ELF-1 (cell line): ENCODE data around the gene SLC14A1.
"Not testable (repeated sequence)": the region's sequence is repeated elsewhere in the genome, so short reads cannot be mapped to it uniquely, and the experiment has no call there.

Experiments
- DNase-seq: peaks from one replicate; pipeline ENCODE4 v3.0.0-alpha.2; 2016; ENCODE audit warnings: low read depth, low spot score

SLC14A1 gene

DNA sequence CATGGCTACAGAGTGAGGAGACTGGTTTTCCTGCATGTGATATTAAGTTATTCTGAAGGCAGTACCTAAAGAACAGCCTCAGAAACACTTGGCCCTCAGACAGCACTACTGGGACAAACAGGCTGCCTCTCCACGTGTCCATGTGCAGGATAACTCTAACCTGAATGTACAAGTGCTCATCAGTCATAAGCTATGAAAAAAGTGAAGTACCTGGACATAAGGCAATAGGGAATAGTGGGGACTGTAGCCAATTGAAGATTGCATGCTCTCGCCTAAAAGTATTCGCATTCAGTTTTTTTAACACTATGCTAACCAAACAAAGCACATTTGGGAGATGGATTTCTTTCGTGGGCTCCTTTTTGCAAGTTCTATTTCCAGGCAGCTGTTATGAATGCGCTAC, 33.0 kb downstream of the SLC14A1 start:
- no peak for DNase-seq

DNA sequence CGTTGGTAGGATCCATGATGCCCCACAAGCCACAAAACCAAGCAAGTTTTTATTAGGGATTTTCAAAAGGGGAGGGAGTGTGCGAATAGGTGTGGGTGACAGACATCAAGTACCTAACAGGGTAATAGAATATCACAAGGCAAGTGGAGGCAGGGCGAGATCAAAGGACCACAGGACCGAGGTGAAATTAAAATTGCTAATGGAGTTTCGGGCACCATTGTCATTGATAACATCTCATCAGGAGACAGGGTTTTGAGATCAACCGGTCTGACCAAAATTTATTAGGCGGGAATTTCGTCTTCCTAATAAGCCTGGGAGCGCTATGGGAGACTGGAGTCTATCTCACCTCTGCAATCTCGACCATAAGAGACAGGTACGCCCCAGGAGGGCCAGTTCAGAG, 33.7 kb downstream of the SLC14A1 start:
- DNase-seq = not testable (repeated sequence)

DNA sequence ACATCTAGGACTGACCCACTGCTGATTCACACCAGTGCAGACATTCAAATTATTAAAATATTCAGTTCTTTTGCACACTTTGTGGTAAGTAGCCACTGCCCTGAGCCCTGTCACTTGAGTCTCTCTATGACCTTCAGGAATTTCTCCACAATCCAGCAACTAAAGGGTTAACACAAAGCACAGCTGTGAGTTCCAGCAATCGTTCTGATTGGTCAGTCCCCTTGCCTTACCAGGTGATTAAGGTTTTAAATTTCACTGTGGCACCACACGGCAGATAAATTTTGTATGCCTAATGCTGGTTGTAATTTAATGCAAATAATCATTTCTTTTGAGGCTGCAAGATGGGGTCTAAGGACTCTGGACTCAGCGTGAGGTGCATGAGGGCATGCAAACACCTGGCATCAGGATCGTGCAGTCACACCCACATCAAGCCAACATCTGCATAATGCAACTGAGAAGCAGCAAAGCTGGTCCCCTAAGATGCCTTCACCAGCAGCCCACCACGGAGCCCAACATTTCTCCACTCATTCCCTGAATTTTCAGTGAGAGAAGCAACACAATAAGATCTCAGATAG, 36.6 kb downstream of the SLC14A1 start:
- DNase-seq = peak; percentile 23

DNA sequence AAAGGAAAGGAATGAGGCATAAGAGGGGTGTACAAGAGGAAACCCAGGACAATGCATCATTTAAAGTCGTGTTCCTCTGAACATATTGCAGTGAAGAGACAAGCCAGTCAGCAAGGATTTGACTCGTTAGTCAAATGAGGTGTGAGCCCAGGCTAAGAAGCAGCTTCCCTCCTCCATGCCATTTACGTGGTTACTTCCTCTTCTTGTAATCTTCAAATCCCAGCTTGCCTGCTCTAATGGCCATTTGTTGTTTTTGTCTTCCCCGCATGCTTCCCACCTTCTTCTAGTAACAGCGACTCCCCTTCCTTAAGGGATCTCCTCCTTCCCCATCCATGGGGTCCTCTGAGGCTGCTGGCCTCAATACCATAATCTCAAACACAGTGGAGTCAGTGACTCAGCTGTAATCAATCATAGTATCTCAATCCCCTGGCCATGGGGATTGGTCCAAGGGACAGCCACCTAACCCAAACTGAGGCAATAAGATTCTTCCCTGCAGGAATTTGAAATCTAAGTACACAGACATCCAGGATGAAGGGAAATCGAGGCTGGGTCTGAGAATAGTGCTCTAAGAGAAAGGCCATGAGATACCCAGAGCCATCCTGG, 37.6 kb downstream of the SLC14A1 start:
- DNase-seq = no peak

DNA sequence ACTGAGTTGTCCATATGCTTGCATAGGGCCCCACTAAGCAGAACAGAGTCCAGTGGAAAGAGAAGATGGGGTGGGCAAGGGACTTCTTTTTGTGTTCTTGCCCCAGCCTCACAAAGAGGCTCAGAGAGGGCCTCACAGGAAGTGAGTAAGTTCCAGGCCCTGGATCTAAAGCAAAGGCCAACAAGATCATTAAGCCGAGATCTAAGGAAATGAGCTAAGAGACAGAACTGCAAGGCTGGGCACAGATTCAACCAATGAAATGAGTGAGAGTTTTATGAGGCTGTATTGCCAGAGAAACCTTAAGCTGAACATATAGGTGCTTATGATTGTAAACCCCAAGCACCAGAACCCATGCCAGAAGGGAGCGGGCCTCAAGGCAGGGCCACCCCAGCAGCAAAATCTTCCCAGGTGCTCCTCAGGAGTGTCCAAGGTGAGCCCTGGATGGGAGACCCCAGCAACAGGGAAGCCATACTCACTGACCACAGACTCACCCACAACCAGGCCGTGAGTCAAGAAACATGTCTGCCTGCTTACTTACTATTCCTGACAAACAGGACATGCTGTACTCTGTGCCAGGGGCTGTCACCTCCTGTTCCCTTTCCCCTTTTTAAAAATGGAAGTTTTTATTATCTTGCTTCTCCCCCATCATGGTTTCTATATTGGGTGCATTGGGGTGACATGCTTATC, 40.2 kb downstream of the SLC14A1 start:
- peak; percentile 5 for DNase-seq

DNA sequence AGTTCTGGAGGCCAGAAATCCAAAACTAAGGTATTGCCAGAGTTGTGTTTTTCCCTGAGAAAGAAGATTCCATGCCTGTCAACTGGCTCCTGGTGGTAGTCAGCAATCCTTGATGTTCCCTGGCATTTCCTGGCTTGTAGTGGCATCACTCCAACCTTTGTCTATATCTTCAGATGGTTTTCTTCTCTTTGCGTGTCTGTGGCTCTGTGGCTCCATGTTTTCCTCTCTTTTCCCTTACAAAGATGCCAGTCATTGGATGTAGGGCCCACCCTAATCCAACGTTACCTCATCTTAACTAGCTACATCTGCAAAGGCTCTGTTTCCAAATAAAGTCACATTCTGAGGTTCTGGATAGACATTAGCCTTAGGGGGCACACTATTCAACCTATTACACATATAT, 41.8 kb downstream of the SLC14A1 start:
- DNase-seq = no peak

DNA sequence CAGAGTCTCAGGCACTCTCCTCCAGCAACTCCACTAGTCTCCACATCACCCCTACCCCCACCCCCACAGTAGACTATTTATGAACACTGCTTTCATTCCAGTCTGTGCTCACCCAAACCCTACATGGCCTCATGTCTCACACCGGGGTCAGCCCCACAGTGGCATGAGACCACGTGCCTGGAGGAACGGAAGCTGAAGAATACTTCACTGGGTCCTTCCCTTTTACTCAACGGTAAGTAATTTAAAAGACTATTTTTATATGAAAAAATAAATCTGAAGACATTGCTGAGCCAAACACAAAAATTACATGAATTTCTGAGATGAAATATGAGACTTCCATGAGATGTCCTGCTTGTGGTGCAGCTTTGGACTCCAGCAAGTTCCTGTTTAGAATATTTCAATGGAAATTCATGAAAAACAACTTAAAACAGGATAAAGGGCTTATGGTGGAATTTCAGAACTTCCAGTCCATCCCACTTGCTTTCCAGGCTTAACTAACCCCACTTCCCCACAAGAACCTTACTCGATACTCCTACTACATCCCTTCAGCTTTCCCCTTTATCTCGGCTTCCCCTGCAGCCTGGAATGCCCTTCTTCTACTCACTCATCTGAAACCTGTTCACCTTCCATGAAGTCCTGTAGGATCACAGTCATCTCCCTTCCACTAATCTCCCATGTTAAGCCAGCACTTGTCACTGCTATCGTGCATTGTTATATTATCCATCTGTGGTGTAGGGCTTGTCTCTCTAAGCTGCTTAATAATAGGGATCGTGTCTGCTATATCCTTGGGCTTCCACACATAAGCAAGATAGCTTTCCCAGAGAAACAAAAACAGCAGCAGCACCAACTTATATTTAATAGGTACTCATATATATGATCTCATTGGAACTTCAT, 47.9 kb downstream of the SLC14A1 start:
- no peak for DNase-seq

DNA sequence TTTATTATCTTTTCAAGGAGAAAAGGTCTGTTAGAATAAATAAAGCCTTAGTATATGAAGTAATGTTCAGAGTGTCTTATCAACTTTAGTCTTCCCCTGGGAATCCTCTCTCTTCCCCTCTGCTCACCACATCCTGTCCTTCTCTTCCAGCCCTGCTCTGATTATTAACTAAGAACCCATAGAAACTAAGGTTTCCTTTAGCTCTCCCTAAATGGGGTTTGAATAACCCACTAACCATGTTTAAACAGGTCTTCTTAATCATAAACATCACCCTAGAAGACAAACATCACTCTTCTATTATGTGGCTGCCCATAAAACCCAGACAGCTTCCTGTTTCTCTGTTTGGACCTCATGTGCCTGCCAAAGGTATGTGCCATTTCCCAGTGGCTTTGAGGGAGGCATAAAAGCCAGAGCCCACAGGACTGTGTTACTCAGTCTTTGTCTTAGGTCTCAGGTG, 50.1 kb downstream of the SLC14A1 start:
- DNase-seq = no peak

DNA sequence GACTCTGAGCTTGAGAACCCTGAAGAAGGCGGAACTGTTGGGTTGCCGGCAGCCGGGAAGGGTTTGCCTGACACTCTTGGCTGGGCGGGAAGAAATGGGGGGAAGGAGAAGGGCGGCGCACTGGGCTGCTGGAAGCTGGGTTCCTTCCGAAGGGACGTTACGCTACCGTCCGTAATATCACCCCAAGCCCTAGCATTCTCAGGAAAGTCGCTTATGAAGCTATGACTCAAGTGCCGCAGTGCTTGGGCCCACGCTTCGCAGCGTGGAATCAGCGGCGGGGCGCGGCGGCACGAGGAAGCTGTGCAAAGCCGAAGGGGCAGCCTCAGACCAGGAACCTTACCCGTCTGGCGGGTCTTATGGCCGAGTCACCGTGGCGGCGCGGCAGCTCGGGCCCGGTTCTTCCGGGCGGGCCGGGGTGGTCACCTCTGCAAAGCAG, 51.3 kb downstream of the SLC14A1 start:
- peak; percentile 75 for DNase-seq

DNA sequence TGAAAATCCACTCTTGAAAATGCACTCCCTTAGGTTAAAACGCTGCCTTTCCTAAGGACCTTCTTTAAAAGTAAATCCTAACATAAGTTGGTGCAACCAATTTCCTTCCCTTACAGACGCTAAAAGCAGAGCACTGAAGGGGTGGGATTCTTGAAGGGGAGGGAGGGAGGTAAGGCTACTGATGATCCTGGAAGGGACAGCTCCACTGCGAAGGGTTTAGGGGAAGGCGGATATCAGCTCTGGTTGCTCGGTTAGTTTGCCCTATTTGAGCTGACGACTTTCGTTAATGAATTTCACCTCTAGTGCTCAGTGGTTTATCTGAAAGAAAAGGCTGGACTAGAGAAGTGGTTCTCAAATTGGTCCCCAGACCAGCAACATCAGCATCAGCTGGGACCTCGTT, 51.8 kb downstream of the SLC14A1 start:
- peak; percentile 32 for DNase-seq

DNA sequence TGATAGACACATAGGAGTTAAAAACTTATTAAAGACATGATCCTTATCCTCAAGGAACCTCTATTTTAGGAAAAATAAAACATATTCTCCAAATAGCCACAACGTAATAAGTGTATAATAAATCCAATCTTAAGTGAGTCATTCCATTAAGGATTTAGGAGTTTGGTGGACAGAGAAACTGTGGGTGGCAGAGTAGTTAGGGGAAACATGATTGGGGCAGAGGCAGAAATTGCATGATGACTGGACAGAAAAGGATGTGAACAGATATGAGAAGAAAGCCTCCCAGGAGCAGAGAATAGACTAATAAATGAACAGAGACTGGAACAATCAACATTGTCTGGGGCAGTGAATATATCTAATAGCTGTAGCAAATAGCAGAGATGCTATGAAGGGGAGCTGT, 53.4 kb downstream of the SLC14A1 start:
- DNase-seq = no peak

DNA sequence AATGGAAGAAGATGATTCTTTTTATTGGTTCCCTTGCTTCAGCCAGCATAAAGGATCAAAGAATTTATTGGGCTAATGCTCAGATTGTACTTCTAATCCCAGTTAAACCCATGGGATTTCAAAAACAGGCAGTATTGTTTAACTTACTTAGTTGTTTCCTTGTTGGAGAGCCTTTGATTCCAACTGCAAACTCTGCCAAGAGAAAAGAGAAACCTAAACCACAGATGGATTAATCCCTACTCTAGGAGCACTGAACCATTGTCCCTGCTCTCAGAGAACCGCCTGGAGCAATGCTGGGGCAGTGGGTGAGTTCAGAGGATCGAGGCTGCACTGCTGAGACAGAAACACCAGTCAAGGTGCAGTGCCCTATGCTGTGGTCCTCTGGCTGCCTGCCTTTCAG, 56.6 kb downstream of the SLC14A1 start:
- peak; percentile 8 for DNase-seq

DNA sequence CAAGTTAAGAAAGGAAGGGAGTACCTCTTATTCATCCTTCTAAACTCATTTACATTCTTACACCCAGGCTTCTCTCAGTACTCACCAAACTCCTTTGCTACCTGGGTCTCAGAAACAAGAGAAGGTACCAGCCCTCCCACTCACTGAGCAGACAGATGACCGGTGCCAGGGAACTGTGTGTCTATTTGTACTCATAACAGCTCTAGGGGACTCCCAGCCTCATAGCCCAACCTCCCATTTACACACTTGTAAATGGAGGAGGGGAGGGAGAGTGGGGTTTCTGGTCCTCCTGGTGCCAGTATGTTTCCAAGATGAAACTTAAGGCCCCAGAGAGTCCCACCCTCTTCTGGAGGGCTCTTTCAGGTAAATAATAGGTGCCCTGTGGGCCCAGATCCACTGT, 58.7 kb downstream of the SLC14A1 start:
- peak; percentile 25 for DNase-seq

DNA sequence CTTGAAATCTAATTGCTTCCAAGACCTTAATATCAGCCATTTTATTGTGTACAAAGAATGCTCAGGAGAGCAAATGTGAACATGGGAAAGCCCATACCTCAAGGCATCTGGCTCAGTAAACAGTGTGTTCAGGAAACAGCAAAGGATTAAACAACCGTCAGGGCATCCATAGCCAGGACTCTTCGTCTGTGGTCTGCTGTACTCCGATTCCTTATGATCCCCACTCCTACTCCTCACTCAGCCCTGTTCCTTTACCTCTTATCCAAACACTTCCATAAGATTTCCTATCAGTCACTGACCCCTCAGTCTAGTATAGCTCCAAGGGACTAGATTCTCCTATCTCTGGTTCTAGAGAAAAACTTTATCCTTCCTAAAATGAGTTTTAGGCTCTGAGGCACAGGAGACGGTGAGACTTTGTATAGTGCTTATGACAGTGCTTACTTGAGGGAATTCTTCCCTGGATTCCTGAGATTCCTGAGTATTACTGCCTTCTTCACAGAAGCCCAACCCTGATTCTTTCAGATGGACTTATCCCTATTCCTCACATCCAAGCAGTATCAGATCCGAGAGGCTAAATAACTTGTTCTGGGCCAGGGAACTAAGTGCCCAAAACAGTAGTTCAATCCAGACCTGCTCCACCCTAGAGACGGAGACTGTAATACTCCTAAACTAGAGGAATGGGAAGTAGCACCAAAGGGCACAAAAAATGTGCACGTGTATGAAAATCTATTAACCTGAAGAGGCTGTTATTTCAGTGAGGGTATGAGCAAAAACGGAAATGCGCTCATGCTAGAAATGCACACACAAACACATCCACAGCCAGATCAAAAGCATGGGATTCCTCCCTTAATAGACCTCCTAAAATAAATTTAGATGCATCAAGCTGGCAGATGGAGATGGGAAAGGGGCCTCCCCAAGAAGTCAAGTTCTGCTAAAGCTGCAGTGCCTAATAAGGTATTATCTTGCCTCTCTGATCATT, 59.4 kb downstream of the SLC14A1 start:
- DNase-seq = peak; percentile 57

DNA sequence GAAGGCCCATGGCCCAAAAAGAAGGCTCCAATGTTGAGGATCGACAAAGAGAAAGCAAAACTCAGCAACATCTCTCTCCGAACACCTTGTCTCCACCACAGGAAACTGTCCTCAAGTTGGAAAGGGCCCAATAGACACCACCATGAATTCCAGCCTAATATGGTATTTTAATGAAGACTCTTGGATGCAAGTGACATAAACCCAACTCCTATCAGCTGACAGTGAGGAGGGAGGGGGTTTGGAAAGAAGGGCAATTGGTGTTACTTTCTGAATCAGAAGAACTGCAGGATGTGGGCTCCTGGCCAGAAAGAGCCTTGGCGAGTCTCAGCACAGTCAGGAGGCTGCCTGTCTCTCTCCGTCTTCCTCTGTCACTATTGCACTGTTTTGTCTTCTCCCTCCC, 61.2 kb downstream of the SLC14A1 start:
- no peak for DNase-seq

DNA sequence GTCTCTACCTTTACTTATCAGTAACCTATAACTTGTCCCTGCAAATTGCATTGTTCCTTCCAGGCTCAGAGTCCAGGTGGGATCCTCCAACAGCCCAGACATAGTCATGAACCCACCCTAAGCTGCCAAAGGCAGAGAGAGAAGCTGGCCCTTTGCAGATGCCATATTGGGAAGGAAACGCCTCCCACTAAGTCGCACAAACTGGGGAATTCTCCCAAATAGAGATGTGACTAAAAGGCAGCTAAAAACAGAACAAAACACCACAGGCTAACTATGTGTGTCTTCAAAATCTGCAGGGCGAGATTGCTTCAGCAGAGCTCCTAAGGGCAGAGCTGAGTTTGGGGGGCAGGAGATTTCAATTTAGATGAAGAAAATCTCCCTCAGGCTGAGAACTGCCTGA, 63.0 kb downstream of the SLC14A1 start:
- DNase-seq = no peak

DNA sequence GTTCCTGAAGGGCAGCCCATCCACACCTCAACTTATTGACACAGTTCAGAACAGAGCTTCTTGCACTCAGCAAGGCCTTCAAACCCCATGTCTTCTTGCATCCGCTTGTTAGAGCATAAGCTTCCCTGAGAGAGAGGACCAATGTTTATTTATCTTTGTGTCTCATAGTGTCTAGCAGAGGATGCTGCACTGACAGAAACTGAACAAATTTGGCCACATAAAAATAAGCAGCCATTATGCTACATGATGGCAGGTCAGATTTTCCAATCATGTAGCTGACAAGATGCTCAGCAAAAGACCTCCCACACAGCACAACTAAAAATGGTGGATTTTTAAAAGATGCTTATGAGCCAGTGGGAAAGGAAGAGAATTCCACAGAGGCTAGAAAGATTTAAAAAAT, 63.4 kb downstream of the SLC14A1 start:
- no peak for DNase-seq

DNA sequence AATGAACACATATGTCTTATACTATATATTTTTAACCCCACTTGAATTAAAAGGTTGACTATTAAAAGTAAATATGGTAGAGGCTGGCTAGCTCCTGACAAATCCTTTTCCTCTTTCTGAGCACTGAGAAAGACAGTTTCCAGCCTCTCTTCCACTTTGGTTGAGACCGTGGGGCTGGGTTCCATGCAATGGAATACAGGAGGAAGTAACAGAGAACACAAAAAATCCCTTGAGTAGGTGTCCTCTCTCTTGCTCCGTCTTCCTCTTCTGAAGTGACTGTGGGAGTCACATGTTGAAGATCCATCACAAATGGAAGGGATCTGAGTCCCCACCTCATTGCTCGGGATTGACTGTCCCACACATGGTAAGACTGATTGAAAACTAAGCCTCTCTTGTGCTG, 64.9 kb downstream of the SLC14A1 start:
- DNase-seq = no peak

DNA sequence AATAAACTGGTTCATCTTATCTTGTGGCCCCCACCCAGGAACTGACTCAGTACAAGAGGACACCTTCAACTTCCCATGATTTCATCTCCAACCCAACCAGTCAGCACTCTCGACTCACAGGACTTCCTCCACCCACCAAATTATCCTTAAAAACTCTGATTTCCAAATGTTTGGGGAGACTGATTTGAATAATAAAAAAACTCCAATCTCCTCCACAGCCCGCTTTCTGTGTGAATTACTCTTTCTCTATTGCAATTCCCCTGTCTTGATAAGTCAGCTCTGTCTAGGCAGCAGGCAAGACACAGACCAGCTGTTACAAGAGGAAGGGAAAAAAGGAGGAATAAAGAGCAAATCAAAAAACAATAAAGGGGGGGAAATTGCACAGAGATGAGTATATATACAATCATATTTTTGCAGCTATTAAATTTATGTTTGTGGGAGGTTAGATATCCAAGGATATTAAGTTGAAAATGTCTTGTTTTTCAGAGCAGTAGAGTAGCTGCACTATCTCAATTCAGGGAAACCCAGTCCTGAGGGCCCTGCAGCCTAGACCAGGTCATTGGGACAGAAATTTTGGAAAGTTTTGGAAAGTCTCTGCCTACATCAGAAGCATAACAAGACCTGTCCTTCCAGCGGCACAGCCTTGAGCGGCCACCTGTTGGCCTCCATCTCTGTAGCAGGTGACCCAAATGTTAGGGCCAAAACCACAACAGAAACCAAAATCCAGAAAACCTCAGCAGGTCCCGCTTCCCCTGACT, 68.7 kb downstream of the SLC14A1 start:
- no peak for DNase-seq

DNA sequence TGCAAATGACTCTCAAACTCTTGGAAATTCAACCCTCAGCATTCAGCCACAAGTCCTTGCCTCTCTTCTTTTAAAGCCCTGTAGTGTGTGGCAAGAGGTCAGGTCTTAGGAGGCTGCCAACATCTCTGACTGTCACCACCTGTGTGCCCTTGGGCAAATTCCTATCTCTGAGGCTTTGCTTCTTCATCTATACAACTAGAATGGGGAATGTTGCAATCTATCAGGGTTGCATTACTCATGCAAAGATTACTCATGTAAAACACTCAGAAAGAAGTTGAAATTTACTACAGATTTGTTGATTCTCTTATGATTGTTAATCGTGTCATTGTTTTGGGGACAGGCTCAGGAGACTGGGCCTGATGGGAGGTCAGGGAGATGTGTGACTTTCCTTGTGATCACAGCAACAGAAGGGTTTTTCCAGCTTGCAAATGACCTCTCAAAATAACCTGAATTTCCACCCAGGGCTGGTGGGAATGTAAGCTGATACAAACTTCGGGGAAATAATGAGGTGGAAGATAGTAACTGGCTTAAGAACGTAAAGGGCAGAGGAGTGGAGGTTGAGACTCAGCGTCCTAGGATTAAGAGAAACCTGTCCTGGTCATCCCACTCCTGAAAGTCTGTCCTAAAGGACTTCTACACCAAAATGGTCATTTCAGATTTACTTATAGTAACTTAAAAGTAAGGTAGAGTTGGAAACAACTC, 69.4 kb downstream of the SLC14A1 start:
- peak; percentile 68 for DNase-seq
